GM23338 (cell line): Measurements from ENCODE around the gene TNFSF13B. TPM values are rescaled to one million over a fixed set of nuclear protein-coding genes. Genes with fewer than 3 reads are reported as not detected.

Experiments used
- ATAC-seq: fragments of 200-7000 bp; cut with Tn5 transposase; 3 replicates; pipeline ENCODE4 v1.9.1; 2020
- DNase-seq: peaks from one replicate; pipeline ENCODE4 v3.0.0-alpha.2; 2015; ENCODE audit warnings: low spot score
- H2AFZ ChIP-seq: fragments of 200-600 bp; sonication (generic); 2 replicates; pipeline ENCODE4 v1.8.0; 2016; ENCODE audit warnings: antibody characterized with exemption, mild to moderate bottlenecking, moderate library complexity
- H3F3A ChIP-seq: fragments of 200-600 bp; sonication (generic); replicated peaks from 2 replicates; pipeline ENCODE4 v1.8.0; 2017; ENCODE audit warnings: antibody characterized with exemption, mixed run types, low read depth
- H3K27ac ChIP-seq: fragments of 200-600 bp; sonication (generic); 2 replicates; pipeline ENCODE4 v1.6.1; 2016; ENCODE audit warnings: low read depth
- H3K27me3 ChIP-seq: fragments of 200-600 bp; sonication (generic); 2 replicates; pipeline ENCODE4 v1.8.0; 2016; ENCODE audit warnings: mild to moderate bottlenecking, mixed run types, moderate library complexity; ENCODE audit not compliant: insufficient read depth
- H3K36me3 ChIP-seq: fragments of 200-600 bp; sonication (generic); 2 replicates; pipeline ENCODE4 v1.8.0; 2016; ENCODE audit warnings: mild to moderate bottlenecking; ENCODE audit not compliant: insufficient read depth
- H3K4me1 ChIP-seq: fragments of 200-600 bp; sonication (generic); 2 replicates; pipeline ENCODE4 v1.8.0; 2016; ENCODE audit warnings: mild to moderate bottlenecking, moderate library complexity; ENCODE audit not compliant: insufficient read depth
- H3K4me2 ChIP-seq: fragments of 200-600 bp; sonication (generic); 2 replicates; pipeline ENCODE4 v1.7.1; 2017; ENCODE audit warnings: mixed run types
- H3K4me3 ChIP-seq: fragments of 200-600 bp; sonication (generic); 2 replicates; pipeline ENCODE4 v1.6.1; 2016; ENCODE audit warnings: mixed run types
- H3K79me2 ChIP-seq: fragments of 200-600 bp; sonication (generic); replicated peaks from 2 replicates; pipeline ENCODE4 v1.8.0; 2017; ENCODE audit warnings: mild to moderate bottlenecking; ENCODE audit not compliant: insufficient read depth
- H3K9me2 ChIP-seq: fragments of 200-600 bp; sonication (generic); 2 replicates; pipeline ENCODE4 v1.8.0; 2017; ENCODE audit not compliant: insufficient read depth
- H4K20me1 ChIP-seq: fragments of 200-600 bp; sonication (generic); replicated peaks from 2 replicates; pipeline ENCODE4 v1.8.0; 2017; ENCODE audit warnings: mild to moderate bottlenecking; ENCODE audit not compliant: insufficient read depth
- H3K27ac Mint-ChIP-seq: 2 replicates; pipeline ENCODE4 v1.8.0; 2020; ENCODE audit warnings: inconsistent platforms, mild to moderate bottlenecking, moderate library complexity, mixed read lengths
- H3K27me3 Mint-ChIP-seq: 3 replicates; pipeline ENCODE4 v1.8.0; 2022; ENCODE audit warnings: low read depth, mild to moderate bottlenecking, moderate library complexity, mixed read lengths, inconsistent platforms; ENCODE audit not compliant: insufficient read depth, poor library complexity
- H3K36me3 Mint-ChIP-seq: 3 replicates; pipeline ENCODE4 v1.8.0; 2021; ENCODE audit warnings: low read depth, mild to moderate bottlenecking, inconsistent platforms, moderate library complexity, mixed read lengths
- H3K4me1 Mint-ChIP-seq: 3 replicates; pipeline ENCODE4 v1.8.0; 2020; ENCODE audit warnings: mild to moderate bottlenecking, inconsistent platforms, mixed read lengths
- H3K4me3 Mint-ChIP-seq: 3 replicates; pipeline ENCODE4 v1.8.0; 2021; ENCODE audit warnings: moderate library complexity, mild to moderate bottlenecking, inconsistent platforms, mixed read lengths
- H3K9me3 Mint-ChIP-seq: 3 replicates; pipeline ENCODE4 v1.8.0; 2020; ENCODE audit warnings: moderate library complexity, mild to moderate bottlenecking, inconsistent platforms, mixed read lengths
- CTCF ChIP-seq, 2 experiments: fragments of 200-600 bp in 1 of 2; sonication (generic) in 1 of 2; conservative IDR thresholded peaks; 2 replicates each; pipeline versions ENCODE4 v1.5.1 to v1.6.1; 2016 to 2017; ENCODE audit warnings: antibody characterized with exemption in 2 of 2, low read depth in 2 of 2, mild to moderate bottlenecking in 2 of 2, moderate library complexity in 1 of 2
- EZH2phosphoT487 ChIP-seq: fragments of 200-600 bp; sonication (generic); IDR thresholded peaks from one replicate; pipeline ENCODE4 v1.8.1; 2018; ENCODE audit warnings: antibody characterized with exemption; ENCODE audit not compliant: unreplicated experiment
- JUNB ChIP-seq: IDR thresholded peaks from one replicate; pipeline ENCODE4 v1.6.1; 2016; ENCODE audit warnings: antibody characterized with exemption; ENCODE audit not compliant: unreplicated experiment
- NANOG ChIP-seq: IDR thresholded peaks from 2 replicates; pipeline ENCODE4 v1.6.1; 2016; ENCODE audit warnings: antibody characterized with exemption, borderline replicate concordance
- POLR2AphosphoS5 ChIP-seq: IDR thresholded peaks from 2 replicates; pipeline ENCODE4 v1.6.1; 2016; ENCODE audit warnings: antibody characterized with exemption, low read depth
- REST ChIP-seq: IDR thresholded peaks from one replicate; pipeline ENCODE4 v1.6.1; 2018; ENCODE audit warnings: antibody characterized with exemption; ENCODE audit not compliant: unreplicated experiment
- STAT1 ChIP-seq: IDR thresholded peaks from one replicate; pipeline ENCODE4 v1.6.1; 2016; ENCODE audit warnings: antibody characterized with exemption; ENCODE audit not compliant: unreplicated experiment
- ZNF331 ChIP-seq: fragments of 250-450 bp; sonication (Bioruptor Pico); IDR thresholded peaks from 2 replicates; pipeline ENCODE4 v1.5.0; 2020; ENCODE audit warnings: low read depth, mild to moderate bottlenecking, moderate library complexity
- ZNF462 ChIP-seq: fragments of 250-450 bp; sonication (Bioruptor Pico); IDR thresholded peaks from 2 replicates; pipeline ENCODE4 v1.5.0; 2020; ENCODE audit warnings: mild to moderate bottlenecking, moderate library complexity
- polyA plus RNA-seq: library from polyadenylated mRNA; unstranded; fragments of >200 nt; fragmentation: Nextera tagmentation; extraction: Ambion mirVana; gene quantifications from 2 replicates; pipeline ENCODE4 v1.2.1, GENCODE V29; 2016
- total RNA-seq: library from RNA; depleted of rRNA; stranded (reverse); fragments of >200 nt; shearing (Covaris generic); gene quantifications from 2 replicates; pipeline ENCODE4 v1.2.3, GENCODE V29; 2014

Gene TNFSF13B
- total and polyA plus RNA-seq, 2 experiments from 2014 or later: 0.10 to 0.55 TPM

- 0 out of 3 replicates have a peak, but pooled peaks cover 3% of the 10 kb centered on the region for H3K9me3 Mint-ChIP-seq
- no peaks in the 10 kb centered on the region for H3K79me2 ChIP-seq
- peaks cover 26% of the 10 kb centered on the region for H3K4me1 ChIP-seq
- no peak overlapping the region for H3K4me2 ChIP-seq
- H3K4me3 Mint-ChIP-seq: no peak overlapping the region
- H3K36me3 Mint-ChIP-seq: no peaks in the 10 kb centered on the region
- no peak overlapping the region for H3K27ac ChIP-seq
- H3K4me1 Mint-ChIP-seq: peaks cover 23% of the 10 kb centered on the region; the same call in 2 of the 3 replicates
- peaks cover 1% of the 10 kb centered on the region for H3K27me3 Mint-ChIP-seq
- H3K27me3 ChIP-seq: no peaks in the 10 kb centered on the region
- TF ChIP-seq STAT1: no peak
- no peak for TF ChIP-seq NANOG
- no peak for TF ChIP-seq ZNF462 (CRISPR knock-in tag)
- no peak for TF ChIP-seq CTCF (conservative IDR thresholded peaks at IDR 0.05; ENCODE audit: low read depth in 2 of 2)
- no peak for TF ChIP-seq REST
- no peak for TF ChIP-seq JUNB
- no peak for TF ChIP-seq POLR2AphosphoS5
- TF ChIP-seq EZH2phosphoT487: no peak
- TF ChIP-seq ZNF331 (CRISPR knock-in tag): no peak
- 0 out of 2 replicates have a peak overlapping the region, but pooled peaks have one; percentile 66 for H2AFZ ChIP-seq
- no peaks in the 10 kb centered on the region for H3K9me2 ChIP-seq
- no peaks in the 10 kb centered on the region for H4K20me1 ChIP-seq
- ATAC-seq (peak; percentile 57), DNase-seq (no peak)
- H3K36me3 ChIP-seq: no peaks in the 10 kb centered on the region
- no peak overlapping the region for H3K4me3 ChIP-seq
- H3F3A ChIP-seq: no peaks in the 10 kb centered on the region
- no peak overlapping the region for H3K27ac Mint-ChIP-seq
These were observed 59.3 kb downstream of the TNFSF13B start for GRCh38 chr13:108328848-108329247.
